ENCODE measurements around the gene POLL.

POLL gene

DNA sequence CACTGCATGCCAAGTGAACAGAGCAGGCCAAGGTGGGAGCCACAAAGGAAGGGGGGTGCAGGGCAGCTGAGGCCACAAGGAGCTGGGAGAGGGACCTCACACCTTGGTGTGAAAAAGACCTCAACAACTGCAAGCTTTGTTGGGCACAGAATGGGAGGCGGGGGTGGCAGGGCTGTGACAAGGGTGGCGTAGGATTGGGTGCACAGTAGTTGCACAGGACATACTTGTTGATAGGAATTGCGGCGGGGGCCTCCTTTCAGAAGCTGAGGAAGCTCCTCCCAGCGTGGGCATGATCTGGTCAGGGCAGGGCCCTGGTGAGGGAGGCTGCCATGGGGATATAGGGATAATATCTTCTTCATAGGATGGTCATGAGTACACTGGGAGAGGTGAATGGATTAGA, 25.8 kb downstream of the POLL start:
- Histone ChIP-seq H3K9ac (ENCODE audit: low read length) (no peak overlapping the region), H3K9me3 (ENCODE audit: insufficient read depth, low read length) (no peaks in the 10 kb centered on the region), H3K9me2 (replicated peaks; ENCODE audit: insufficient read depth, low read length) (no peaks in the 10 kb centered on the region), H3K79me2 (ENCODE audit: insufficient read depth, low read length) (no peaks in the 10 kb centered on the region), H3K27me3 (ENCODE audit: low read length) (no peaks in the 10 kb centered on the region), H3K4me3 (ENCODE audit: insufficient read depth, low read length, poor library complexity, severe bottlenecking) (no peak overlapping the region), H2AFZ (ENCODE audit: low read depth, low read length, severe bottlenecking) (no peak overlapping the region), H3K36me3 (ENCODE audit: low read length) (no peaks in the 10 kb centered on the region), H4K20me1 (ENCODE audit: low read depth, low read length) (no peaks in the 10 kb centered on the region), H3K27ac (ENCODE audit: low read depth, low read length) (no peak overlapping the region), H3K4me2 (ENCODE audit: low read depth, low read length, poor library complexity, severe bottlenecking) (no peak overlapping the region), H3F3A (ENCODE audit: insufficient read depth) (no peaks in the 10 kb centered on the region)
- TF ChIP-seq EZH2phosphoT487 (conservative IDR thresholded peaks at IDR 0.05; ENCODE audit: low read length) = no peak
- TF ChIP-seq, protein P1, sequence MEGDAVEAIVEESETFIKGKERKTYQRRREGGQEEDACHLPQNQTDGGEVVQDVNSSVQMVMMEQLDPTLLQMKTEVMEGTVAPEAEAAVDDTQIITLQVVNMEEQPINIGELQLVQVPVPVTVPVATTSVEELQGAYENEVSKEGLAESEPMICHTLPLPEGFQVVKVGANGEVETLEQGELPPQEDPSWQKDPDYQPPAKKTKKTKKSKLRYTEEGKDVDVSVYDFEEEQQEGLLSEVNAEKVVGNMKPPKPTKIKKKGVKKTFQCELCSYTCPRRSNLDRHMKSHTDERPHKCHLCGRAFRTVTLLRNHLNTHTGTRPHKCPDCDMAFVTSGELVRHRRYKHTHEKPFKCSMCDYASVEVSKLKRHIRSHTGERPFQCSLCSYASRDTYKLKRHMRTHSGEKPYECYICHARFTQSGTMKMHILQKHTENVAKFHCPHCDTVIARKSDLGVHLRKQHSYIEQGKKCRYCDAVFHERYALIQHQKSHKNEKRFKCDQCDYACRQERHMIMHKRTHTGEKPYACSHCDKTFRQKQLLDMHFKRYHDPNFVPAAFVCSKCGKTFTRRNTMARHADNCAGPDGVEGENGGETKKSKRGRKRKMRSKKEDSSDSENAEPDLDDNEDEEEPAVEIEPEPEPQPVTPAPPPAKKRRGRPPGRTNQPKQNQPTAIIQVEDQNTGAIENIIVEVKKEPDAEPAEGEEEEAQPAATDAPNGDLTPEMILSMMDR (IDR thresholded peaks at IDR 0.05; ENCODE audit: insufficient read depth, low read length, poor library complexity, severe bottlenecking) = no peak

DNA sequence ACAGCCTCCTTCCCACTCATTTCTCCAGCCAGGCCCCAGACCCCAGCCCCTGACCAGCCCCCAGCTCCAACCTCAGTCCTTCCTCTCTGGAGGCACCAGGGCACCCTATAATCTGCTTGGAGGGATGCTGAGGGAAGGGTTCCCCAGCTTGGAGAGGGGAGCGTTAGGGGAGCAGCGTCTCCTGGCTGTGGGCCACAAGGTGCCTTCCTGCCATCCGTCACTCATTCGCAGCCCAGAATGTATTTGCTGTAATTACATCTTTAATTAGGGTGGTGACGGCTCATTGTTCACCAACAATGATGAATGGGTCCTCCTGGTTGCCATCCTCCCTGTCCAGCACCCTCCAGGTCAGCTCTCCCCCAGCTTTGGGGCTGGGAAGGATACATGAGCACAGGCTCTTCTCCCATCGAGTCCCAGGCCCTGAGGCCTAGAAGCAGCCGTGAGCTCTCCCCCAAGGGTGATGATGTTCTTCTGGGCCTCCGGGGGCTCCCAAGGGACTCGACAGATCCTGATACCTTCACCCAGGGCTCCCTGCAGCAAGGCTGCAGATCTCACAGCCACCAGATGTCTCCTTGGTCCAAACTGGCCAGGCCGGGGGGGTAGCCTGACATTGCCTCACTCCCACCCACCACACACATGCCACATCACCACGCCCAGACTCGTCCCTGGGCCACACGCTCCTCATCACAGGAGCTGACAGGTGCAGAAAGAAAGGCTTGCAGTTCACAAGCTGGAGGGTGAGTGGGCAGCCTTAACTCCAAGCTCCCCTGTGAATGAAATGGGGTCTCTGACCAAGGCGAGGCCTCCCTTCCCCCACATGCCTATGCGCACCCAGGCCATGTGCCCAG, 26.8 kb downstream of the POLL start:
- TF ChIP-seq, protein P1 (IDR thresholded peaks at IDR 0.05; ENCODE audit: insufficient read depth, low read length, poor library complexity, severe bottlenecking) = no peak
- no peak for TF ChIP-seq EZH2phosphoT487 (conservative IDR thresholded peaks at IDR 0.05; ENCODE audit: low read length)
- Histone ChIP-seq H3K4me3 (ENCODE audit: insufficient read depth, low read length, poor library complexity, severe bottlenecking) (no peak overlapping the region), H3K36me3 (ENCODE audit: low read length) (no peaks in the 10 kb centered on the region), H3K27ac (ENCODE audit: low read depth, low read length) (no peak overlapping the region), H3K27me3 (ENCODE audit: low read length) (no peaks in the 10 kb centered on the region), H3F3A (ENCODE audit: insufficient read depth) (no peaks in the 10 kb centered on the region), H3K79me2 (ENCODE audit: insufficient read depth, low read length) (no peaks in the 10 kb centered on the region), H3K4me2 (ENCODE audit: low read depth, low read length, poor library complexity, severe bottlenecking) (no peak overlapping the region), H3K9me2 (replicated peaks; ENCODE audit: insufficient read depth, low read length) (no peaks in the 10 kb centered on the region), H3K9me3 (ENCODE audit: insufficient read depth, low read length) (no peaks in the 10 kb centered on the region), H3K9ac (ENCODE audit: low read length) (no peak overlapping the region), H2AFZ (ENCODE audit: low read depth, low read length, severe bottlenecking) (no peak overlapping the region), H4K20me1 (ENCODE audit: low read depth, low read length) (no peaks in the 10 kb centered on the region)

- no peak overlapping the region for H3K4me2 ChIP-seq (ENCODE audit: low read depth, low read length, poor library complexity, severe bottlenecking)
- no peak overlapping the region for H3K9ac ChIP-seq (ENCODE audit: low read length)
Observed at GRCh38 chr10:101560298-101561067, 27.6 kb downstream of the POLL start.

More at GRCh38 chr10:101560298-101561067, 27.6 kb downstream of the POLL start:
- no peaks in the 10 kb centered on the region for H3K9me2 ChIP-seq (replicated peaks; ENCODE audit: insufficient read depth, low read length)
- H3K27me3 ChIP-seq (ENCODE audit: low read length) = no peaks in the 10 kb centered on the region
- no peak overlapping the region for H3K27ac ChIP-seq (ENCODE audit: low read depth, low read length)
- H3K36me3 ChIP-seq (ENCODE audit: low read length) = no peaks in the 10 kb centered on the region
- no peaks in the 10 kb centered on the region for H3K79me2 ChIP-seq (ENCODE audit: insufficient read depth, low read length)
- H2AFZ ChIP-seq (ENCODE audit: low read depth, low read length, severe bottlenecking) = no peak overlapping the region
- TF ChIP-seq EZH2phosphoT487 (conservative IDR thresholded peaks at IDR 0.05; ENCODE audit: low read length) = no peak
- TF ChIP-seq, protein P1 (IDR thresholded peaks at IDR 0.05; ENCODE audit: insufficient read depth, low read length, poor library complexity, severe bottlenecking) = no peak
- H3F3A ChIP-seq (ENCODE audit: insufficient read depth) = no peaks in the 10 kb centered on the region
- H3K4me3 ChIP-seq (ENCODE audit: insufficient read depth, low read length, poor library complexity, severe bottlenecking) = no peak overlapping the region
- no peaks in the 10 kb centered on the region for H3K9me3 ChIP-seq (ENCODE audit: insufficient read depth, low read length)
- H4K20me1 ChIP-seq (ENCODE audit: low read depth, low read length) = no peaks in the 10 kb centered on the region

Data from SU-DHL-6 (cell line).